DOHH2 (cell line): ENCODE measurements around the gene IGSF9B.

Experiments
- H3F3A ChIP-seq: fragments of 200-600 bp; sonication (generic), shearing (Covaris generic); 2 replicates; pipeline ENCODE4 v1.6.0; 2016; ENCODE audit warnings: antibody characterized with exemption, mild to moderate bottlenecking; ENCODE audit not compliant: control insufficient read depth, insufficient read depth
- H3K27ac ChIP-seq: fragments of 200-600 bp; sonication (generic); 2 replicates; pipeline ENCODE4 v1.5.1; 2014; ENCODE audit warnings: low read depth, mild to moderate bottlenecking, low read length, moderate library complexity
- H3K27me3 ChIP-seq: fragments of 200-600 bp; sonication (generic); 2 replicates; pipeline ENCODE4 v1.6.1; 2014; ENCODE audit warnings: mild to moderate bottlenecking, low read length, mixed read lengths; ENCODE audit not compliant: control insufficient read depth
- H3K36me3 ChIP-seq: fragments of 200-600 bp; sonication (generic); 2 replicates; pipeline ENCODE4 v1.6.1; 2014; ENCODE audit warnings: mild to moderate bottlenecking, low read length, moderate library complexity, mixed read lengths; ENCODE audit not compliant: control insufficient read depth
- H3K4me1 ChIP-seq: fragments of 200-600 bp; sonication (generic); 2 replicates; pipeline ENCODE4 v1.6.1; 2014; ENCODE audit warnings: mild to moderate bottlenecking, low read length, mixed read lengths; ENCODE audit not compliant: control insufficient read depth
- H3K4me2 ChIP-seq: fragments of 200-600 bp; sonication (generic); 2 replicates; pipeline ENCODE4 v1.6.0; 2014; ENCODE audit warnings: mild to moderate bottlenecking, low read length, moderate library complexity
- H3K4me3 ChIP-seq: fragments of 200-600 bp; sonication (generic); 2 replicates; pipeline ENCODE4 v1.5.1; 2014; ENCODE audit warnings: mild to moderate bottlenecking, low read length, mixed read lengths
- H3K79me2 ChIP-seq: fragments of 200-600 bp; sonication (generic); 2 replicates; pipeline ENCODE4 v1.6.1; 2014; ENCODE audit warnings: mild to moderate bottlenecking, low read length, mixed read lengths; ENCODE audit not compliant: control insufficient read depth
- H3K9me2 ChIP-seq: fragments of 200-600 bp; sonication (generic); replicated peaks from 2 replicates; pipeline ENCODE4 v1.6.1; 2014; ENCODE audit warnings: mild to moderate bottlenecking, low read length, mixed read lengths; ENCODE audit not compliant: control insufficient read depth
- H3K9me3 ChIP-seq: fragments of 200-600 bp; sonication (generic); 2 replicates; pipeline ENCODE4 v1.6.1; 2014; ENCODE audit warnings: antibody characterized with exemption, low read length, mixed read lengths; ENCODE audit not compliant: control insufficient read depth, insufficient read depth
- H4K20me1 ChIP-seq: fragments of 200-600 bp; sonication (generic); 2 replicates; pipeline ENCODE4 v1.6.0; 2014; ENCODE audit warnings: low read depth, mild to moderate bottlenecking, antibody characterized with exemption, low read length, moderate library complexity; ENCODE audit not compliant: control insufficient read depth, insufficient read depth
- CTCF ChIP-seq: fragments of 200-600 bp; sonication (generic); IDR thresholded peaks from one replicate; pipeline ENCODE4 v1.5.1; 2014; ENCODE audit warnings: antibody characterized with exemption, mild to moderate bottlenecking, low read depth, low read length; ENCODE audit not compliant: poor library complexity, severe bottlenecking
- EZH2phosphoT487 ChIP-seq: fragments of 200-600 bp; sonication (generic); IDR thresholded peaks from 2 replicates; pipeline ENCODE4 v1.6.1; 2017; ENCODE audit warnings: borderline replicate concordance, mild to moderate bottlenecking, antibody characterized with exemption, low read length, moderate library complexity, mixed read lengths

IGSF9B gene

GRCh38 chr11:133916784-133917440, 39.9 kb downstream of the IGSF9B start:
- Histone ChIP-seq H3K36me3 (no peaks in the 10 kb centered on the region), H3K79me2 (no peaks in the 10 kb centered on the region), H3K27me3 (no peaks in the 10 kb centered on the region), H3K27ac (no peak overlapping the region), H3K9me3 (no peaks in the 10 kb centered on the region), H3K4me2 (no peak overlapping the region), H3K9me2 (no peaks in the 10 kb centered on the region), H3K4me3 (no peak overlapping the region), H3F3A (no peaks in the 10 kb centered on the region), H4K20me1 (no peaks in the 10 kb centered on the region), H3K4me1 (no peaks in the 10 kb centered on the region)
- no peak for TF ChIP-seq EZH2phosphoT487
- no peak for TF ChIP-seq CTCF

- Histone ChIP-seq H3K27ac (no peak overlapping the region), H3K4me2 (no peak overlapping the region), H3K4me1 (no peaks in the 10 kb centered on the region), H4K20me1 (no peaks in the 10 kb centered on the region), H3K36me3 (no peaks in the 10 kb centered on the region), H3K4me3 (no peak overlapping the region), H3K9me3 (no peaks in the 10 kb centered on the region), H3K79me2 (no peaks in the 10 kb centered on the region), H3F3A (no peaks in the 10 kb centered on the region), H3K9me2 (no peaks in the 10 kb centered on the region), H3K27me3 (no peaks in the 10 kb centered on the region)
- no peak for TF ChIP-seq CTCF
- TF ChIP-seq EZH2phosphoT487 = no peak
Observed at GRCh38 chr11:133913761-133914160, 43.0 kb downstream of the IGSF9B start.

GRCh38 chr11:133911171-133911570, 45.6 kb downstream of the IGSF9B start:
- Histone ChIP-seq H3K4me2 (no peak overlapping the region), H3K4me3 (no peak overlapping the region), H3K27me3 (no peaks in the 10 kb centered on the region), H3K4me1 (no peaks in the 10 kb centered on the region), H4K20me1 (no peaks in the 10 kb centered on the region), H3K79me2 (no peaks in the 10 kb centered on the region), H3K9me2 (no peaks in the 10 kb centered on the region), H3K9me3 (no peaks in the 10 kb centered on the region), H3K36me3 (no peaks in the 10 kb centered on the region), H3K27ac (no peak overlapping the region), H3F3A (no peaks in the 10 kb centered on the region)
- TF ChIP-seq CTCF (no peak), EZH2phosphoT487 (no peak)
